Endothelial cell of umbilical vein (primary cell): ENCODE data around the gene TRPV2. TPM values are rescaled to one million over a fixed set of nuclear protein-coding genes. Genes with fewer than 3 reads are reported as not detected.
A peak's percentile ranks its signal among the peaks of the same experiment; 100 is the strongest.

Experiments used
- BruUV-seq: library from RNA; stranded (reverse); fragments of 400-500 nt; replicated peaks from 2 replicates; lab custom pipeline; 2021; lab: Mats Ljungman, UMichigan
- CTCF ChIA-PET: fragments of 300-600, 350-600 bp; sonication (Branson Sonifier 250); formaldehyde crosslinking; loops from one replicate; lab custom pipeline; 2021; ENCODE audit warnings: antibody characterized with exemption, inconsistent platforms; lab: Charles Lee
- POLR2A ChIA-PET: fragments of 300-600, 350-600 bp; sonication (Branson Sonifier 250); formaldehyde crosslinking; loops from one replicate; lab custom pipeline; 2021; ENCODE audit warnings: antibody characterized with exemption, inconsistent platforms; lab: Charles Lee
- DNase-seq: peaks from one replicate; pipeline ENCODE4 v3.0.0-alpha.2; 2011; ENCODE audit warnings: low read depth, low spot score
- FAIRE-seq: peaks from 2 replicates; lab custom pipeline; 2011; peaks lifted over from hg19 to GRCh38; lab: Jason Lieb, UNC
- H2AFZ ChIP-seq: 2 replicates; pipeline ENCODE4 v1.6.0; 2012; ENCODE audit warnings: low read depth, low read length, control low read depth, inconsistent platforms
- H3K27ac ChIP-seq: 2 replicates; pipeline ENCODE4 v1.5.1; 2011; ENCODE audit warnings: low read depth, mild to moderate bottlenecking, control low read depth, low read length, moderate library complexity; ENCODE audit not compliant: insufficient read depth
- H3K27me3 ChIP-seq, 2 experiments: 2 replicates each; pipeline versions ENCODE4 v1.6.0 to v1.6.1; 2011; ENCODE audit warnings: low read length in 2 of 2, mixed read lengths in 1 of 2; ENCODE audit not compliant: control insufficient read depth in 2 of 2, insufficient read depth in 2 of 2
- H3K36me3 ChIP-seq, 2 experiments: 2 replicates in 1 of 2; 3 replicates in 1 of 2; pipeline ENCODE4 v1.5.1; 2011; ENCODE audit warnings: low read length in 2 of 2, mild to moderate bottlenecking in 1 of 2, moderate library complexity in 1 of 2; ENCODE audit not compliant: control insufficient read depth in 2 of 2, insufficient read depth in 2 of 2; ENCODE audit errors: extremely low read depth in 1 of 2
- H3K4me1 ChIP-seq: 3 replicates; pipeline ENCODE4 v1.5.1; 2011; ENCODE audit warnings: mild to moderate bottlenecking, low read length; ENCODE audit not compliant: control insufficient read depth, insufficient read depth; ENCODE audit errors: extremely low read depth
- H3K4me2 ChIP-seq: 2 replicates; pipeline ENCODE4 v1.6.1; 2011; ENCODE audit warnings: low read length, control low read depth, mixed read lengths; ENCODE audit not compliant: insufficient read depth
- H3K4me3 ChIP-seq, 3 experiments: fragments of 200-600 bp in 1 of 3; sonication (generic), shearing (Covaris generic) in 1 of 3; replicated peaks in 1 of 3; 2 replicates each; pipeline ENCODE4 v1.5.1; 2011 to 2016; ENCODE audit warnings: control low read depth in 3 of 3, low read length in 3 of 3, mild to moderate bottlenecking in 2 of 3, inconsistent platforms in 1 of 3, low read depth in 1 of 3, moderate library complexity in 1 of 3; ENCODE audit not compliant: insufficient read depth in 1 of 3
- H3K79me2 ChIP-seq: 2 replicates; pipeline ENCODE4 v1.6.0; 2012; ENCODE audit warnings: low read length, inconsistent platforms; ENCODE audit not compliant: control insufficient read depth, insufficient read depth
- H3K9ac ChIP-seq: replicated peaks from 2 replicates; pipeline ENCODE3; 2011; ENCODE audit warnings: low read length, control low read depth; ENCODE audit not compliant: insufficient read depth; ENCODE audit errors: extremely low read depth
- H3K9me1 ChIP-seq: replicated peaks from 3 replicates; pipeline ENCODE4 v1.6.0; 2011; ENCODE audit warnings: mild to moderate bottlenecking, low read length; ENCODE audit not compliant: control insufficient read depth, insufficient read depth; ENCODE audit errors: extremely low read depth
- H3K9me3 ChIP-seq: replicated peaks from 2 replicates; pipeline ENCODE4 v1.5.1; 2012; ENCODE audit warnings: low read length, inconsistent platforms; ENCODE audit not compliant: control insufficient read depth, insufficient read depth
- H4K20me1 ChIP-seq: replicated peaks from 2 replicates; pipeline ENCODE3; 2011; ENCODE audit warnings: mild to moderate bottlenecking, low read length; ENCODE audit not compliant: control insufficient read depth, insufficient read depth; ENCODE audit errors: extremely low read depth
- CTCF ChIP-seq, 2 donors: IDR thresholded peaks; 1 replicate in 1 of 2; 2 replicates in 1 of 2; pipeline ENCODE4 v1.5.1; 2011; ENCODE audit warnings: low read length in 2 of 2, mild to moderate bottlenecking in 2 of 2, moderate library complexity in 2 of 2, control low read depth in 1 of 2, inconsistent platforms in 1 of 2, low read depth in 1 of 2; ENCODE audit not compliant: insufficient read depth in 1 of 2; ENCODE audit errors: extremely low read depth in 1 of 2
- EZH2 ChIP-seq: IDR thresholded peaks from 2 replicates; pipeline ENCODE4 v1.6.1; 2012; ENCODE audit warnings: borderline replicate concordance, low read depth, mild to moderate bottlenecking, moderate library complexity, low read length, inconsistent platforms; ENCODE audit not compliant: severe bottlenecking
- FOS ChIP-seq: IDR thresholded peaks from 2 replicates; pipeline ENCODE4 v1.6.1; 2011; ENCODE audit warnings: mild to moderate bottlenecking, low read length, moderate library complexity, borderline replicate concordance; ENCODE audit not compliant: insufficient read depth
- GATA2 ChIP-seq: IDR thresholded peaks from 2 replicates; pipeline ENCODE4 v1.7.0; 2011; ENCODE audit warnings: low read depth, mild to moderate bottlenecking, moderate library complexity, mixed read lengths, low read length; ENCODE audit not compliant: insufficient read length, insufficient read depth
- JUN ChIP-seq: IDR thresholded peaks from 2 replicates; pipeline ENCODE4 v1.6.1; 2011; ENCODE audit warnings: borderline replicate concordance, low read depth; ENCODE audit not compliant: insufficient read length, insufficient read depth
- MYC ChIP-seq: IDR thresholded peaks from one replicate; pipeline ENCODE4 v1.6.1; 2011; ENCODE audit warnings: mild to moderate bottlenecking, low read depth, low read length
- POLR2A ChIP-seq: IDR thresholded peaks from 2 replicates; pipeline ENCODE4 v1.6.1; 2012; ENCODE audit warnings: low read depth, mild to moderate bottlenecking, control low read depth, low read length
- POLR2AphosphoS5 ChIP-seq: IDR thresholded peaks from 2 replicates; pipeline ENCODE4 v1.6.1; 2012; ENCODE audit warnings: low read depth, mild to moderate bottlenecking, control low read depth, low read length, moderate library complexity; ENCODE audit not compliant: insufficient read depth
- dilution Hi-C: fragments of 300-500 bp; cut with MboI; formaldehyde crosslinking; loops from one replicate; pipeline ENCODE4 v1.15.0; 2019; ENCODE audit warnings: low sequenced_read_pairs; ENCODE audit not compliant: extremely low pct_ligation_motif_present
- intact Hi-C: fragments of 100-400 bp; cut with micrococcal nuclease; formaldehyde crosslinking; loops from one replicate; pipeline ENCODE4 v1.10.0; 2022
- polyA plus RNA-seq, 4 experiments: library from polyadenylated mRNA; depleted of rRNA in 3 of 4; stranded (reverse) in 3 of 4; unstranded in 1 of 4; fragments of >200 nt; gene quantifications; 2 replicates each; pipeline versions ENCODE4 v1.2.1 to v1.2.3, GENCODE V29; 2011 to 2012; ENCODE audit warnings: missing spikeins in 1 of 4
- total RNA-seq: library from RNA; stranded (reverse); gene quantifications from 2 replicates; pipeline ENCODE4 v1.2.3, GENCODE V29; 2021
- TF ChIP-seq, protein P1 (sequence below): IDR thresholded peaks from 2 replicates; pipeline ENCODE4 v1.6.1; 2011; ENCODE audit not compliant: insufficient read depth, insufficient read length

Gene TRPV2
- total and polyA plus RNA-seq, 2 donors (not counting 3 experiments of a cell fraction or from before 2014, with no cell fraction given), result 4.2 to 10.6 TPM

DNA sequence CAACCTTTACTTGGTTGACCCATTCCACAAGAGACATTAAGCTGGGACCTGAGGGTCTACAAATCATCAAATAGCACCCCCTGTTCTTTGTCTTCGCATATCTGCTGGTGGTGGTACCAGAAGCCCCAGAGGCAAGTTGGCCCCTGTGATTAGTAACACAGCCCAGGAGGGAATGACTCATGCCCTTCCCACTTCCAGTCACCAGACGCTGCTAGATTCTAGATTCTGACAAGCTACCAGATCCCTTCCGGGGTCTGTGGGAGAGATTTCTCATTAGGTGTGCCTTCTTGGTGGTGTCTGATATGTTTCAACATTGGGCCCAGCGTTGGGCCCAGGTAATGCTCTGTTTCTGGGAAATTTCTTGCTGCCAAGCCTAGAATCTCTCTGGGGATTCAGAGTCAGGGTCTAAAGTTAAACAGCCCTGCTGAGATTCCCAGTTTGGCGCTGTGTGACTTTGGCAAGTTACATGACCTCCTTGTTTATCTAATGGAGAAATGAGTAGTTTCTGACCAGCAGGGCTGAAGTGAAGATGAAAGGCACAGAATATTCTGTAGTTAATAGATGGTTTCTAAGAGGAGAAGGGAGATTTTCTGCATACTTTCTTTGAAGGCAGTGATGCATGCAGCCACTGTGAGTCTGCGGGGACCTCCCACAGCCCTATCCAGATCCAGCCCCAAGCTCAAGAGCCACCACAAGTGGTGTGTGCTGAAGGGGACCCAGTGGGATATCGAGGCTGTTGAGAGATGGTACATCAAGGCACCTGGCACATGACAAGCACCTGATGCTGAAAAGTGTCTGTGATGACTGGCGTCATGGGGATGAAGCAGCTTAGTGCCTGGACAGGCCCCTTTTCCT lies 3.9 kb downstream of the TRPV2 start:
- Histone ChIP-seq H3K79me2 (no peaks in the 10 kb centered on the region), H2AFZ (peak overlapping the region; percentile 55), H3K4me1 (peaks cover 23% of the 10 kb centered on the region), H3K27ac (peak overlapping the region; percentile 47), H3K27me3 (no peaks in the 10 kb centered on the region), H3K4me2 (peak overlapping the region; percentile 19), H4K20me1 (no peaks in the 10 kb centered on the region), H3K4me3 (no peak overlapping the region), H3K36me3 (no peaks in the 10 kb centered on the region), H3K9me1 (no peaks in the 10 kb centered on the region), H3K9me3 (no peaks in the 10 kb centered on the region), H3K9ac (no peak overlapping the region)
- BruUV-seq, result no TSS peak
- no peak for TF ChIP-seq MYC
- TF ChIP-seq FOS, result peak; percentile 86
- peak; percentile 79 for TF ChIP-seq GATA2
- TF ChIP-seq POLR2AphosphoS5, result no peak
- no peak for TF ChIP-seq POLR2A
- TF ChIP-seq, protein P1, sequence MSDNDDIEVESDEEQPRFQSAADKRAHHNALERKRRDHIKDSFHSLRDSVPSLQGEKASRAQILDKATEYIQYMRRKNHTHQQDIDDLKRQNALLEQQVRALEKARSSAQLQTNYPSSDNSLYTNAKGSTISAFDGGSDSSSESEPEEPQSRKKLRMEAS, result no peak
- TF ChIP-seq JUN, result peak; percentile 56
- no peak for TF ChIP-seq CTCF (IDR thresholded peaks at IDR 0.05; ENCODE audit: extremely low read depth in 1 of 2, insufficient read depth in 1 of 2, low read depth in 1 of 2, low read length in 2 of 2)
- no peak for TF ChIP-seq EZH2
- intact Hi-C loops (loop anchor here (10.0 kb wide), 1 partner anchor 54 kb away; no protein-coding TSS in a partner anchor), dilution Hi-C loops (no loop called here)
- ChIA-PET CTCF (interaction anchor here (1.0 to 2.1 kb wide), 7 partner anchors 9 to 102 kb away, joined by 3 to 8 read pairs (median 5); no protein-coding TSS in a partner anchor), POLR2A (interaction anchor here (1.2 to 2.0 kb wide), 2 partner anchors 20 to 38 kb away, joined by 8 to 11 read pairs; partner anchors contain the start of gene UBB)
- peak; percentile 92 for FAIRE-seq
- DNase-seq, result peak; percentile 63
